Measurements from ENCODE around the gene ACTR3C. TPM values are rescaled to one million over a fixed set of nuclear protein-coding genes. Genes with fewer than 3 reads are reported as not detected.

ACTR3C gene
- total RNA-seq, 4 donors from 2014 or later, result 0.27 to 2.7 (median 1.1) TPM; not detected in 1

GRCh38 chr7:150338166-150338829, 15.0 kb upstream of the ACTR3C start:
- no peak overlapping the region for H3K27ac ChIP-seq
- peaks cover 5 to 11% of the 10 kb centered on the region in 2 donors for H3K4me1 ChIP-seq
- intact Hi-C loops (cut with DNase I; ENCODE audit: low total_unique reads), result no loop called here
- TF ChIP-seq POLR2A (IDR thresholded peaks at IDR 0.05) (no peak), CTCF (IDR thresholded peaks at IDR 0.05 in 4 of 5, conservative IDR thresholded peaks at IDR 0.05 in 1 of 5) (no peak)
- in situ Hi-C loops (cut with MboI; ENCODE audit: low sequenced_read_pairs in 4 of 4), result no loop called here
- DNase-seq (no peak), ATAC-seq (no peak)
- no peaks in the 10 kb centered on the region for H3K36me3 ChIP-seq
- H3K4me3 ChIP-seq, result no peak overlapping the region
- no peaks in the 10 kb centered on the region for H3K9me3 ChIP-seq
- H3K27me3 ChIP-seq, result peaks cover 13 to 39% (median 38%) of the 10 kb centered on the region in 3 donors

GRCh38 chr7:150337659-150338081, 14.3 kb upstream of the ACTR3C start:
- no peak for TF ChIP-seq CTCF (IDR thresholded peaks at IDR 0.05 in 4 of 5, conservative IDR thresholded peaks at IDR 0.05 in 1 of 5)
- no peak for TF ChIP-seq POLR2A (IDR thresholded peaks at IDR 0.05)
- no peaks in the 10 kb centered on the region for H3K36me3 ChIP-seq
- ATAC-seq, result no peak
- no peaks in the 10 kb centered on the region for H3K9me3 ChIP-seq
- H3K27ac ChIP-seq, result no peak overlapping the region
- intact Hi-C loops (cut with DNase I; ENCODE audit: low total_unique reads), result no loop called here
- H3K27me3 ChIP-seq, result peaks cover 13 to 37% (median 31%) of the 10 kb centered on the region in 3 donors
- H3K4me1 ChIP-seq, result peaks cover 5 to 11% of the 10 kb centered on the region in 2 donors
- no peak overlapping the region for H3K4me3 ChIP-seq
- in situ Hi-C loops (cut with MboI; ENCODE audit: low sequenced_read_pairs in 4 of 4), result no loop called here
- no peak for DNase-seq

DNA sequence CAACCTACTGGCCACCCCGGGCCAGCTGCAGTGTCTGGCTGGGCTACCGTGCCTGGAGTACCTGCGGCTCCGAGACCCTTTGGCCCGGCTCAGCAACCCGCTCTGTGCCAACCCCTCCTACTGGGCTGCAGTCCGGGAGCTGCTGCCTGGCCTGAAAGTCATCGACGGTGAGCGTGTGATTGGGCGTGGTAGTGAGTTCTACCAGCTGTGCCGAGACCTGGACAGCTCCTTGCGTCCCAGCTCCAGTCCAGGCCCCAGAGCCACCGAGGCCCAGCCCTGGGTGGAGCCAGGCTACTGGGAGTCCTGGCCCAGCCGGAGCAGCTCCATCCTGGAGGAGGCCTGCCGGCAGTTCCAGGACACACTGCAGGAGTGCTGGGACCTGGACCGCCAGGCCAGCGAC, 13.8 kb upstream of the ACTR3C start:
- DNase-seq (no peak), ATAC-seq (no peak)
- TF ChIP-seq POLR2A (IDR thresholded peaks at IDR 0.05) (no peak), CTCF (IDR thresholded peaks at IDR 0.05 in 4 of 5, conservative IDR thresholded peaks at IDR 0.05 in 1 of 5) (no peak)
- Histone ChIP-seq H3K27me3 (peaks cover 13 to 32% (median 26%) of the 10 kb centered on the region in 3 donors), H3K4me1 (peaks cover 5 to 11% of the 10 kb centered on the region in 2 donors), H3K27ac (no peak overlapping the region), H3K9me3 (no peaks in the 10 kb centered on the region), H3K4me3 (no peak overlapping the region), H3K36me3 (no peaks in the 10 kb centered on the region)
- intact Hi-C loops (cut with DNase I; ENCODE audit: low total_unique reads) (no loop called here), in situ Hi-C loops (cut with MboI; ENCODE audit: low sequenced_read_pairs in 4 of 4) (no loop called here)

- intact Hi-C loops (cut with DNase I; ENCODE audit: low total_unique reads), result no loop called here
- no peak overlapping the region for H3K27ac ChIP-seq
- no peak overlapping the region for H3K4me3 ChIP-seq
- H3K4me1 ChIP-seq, result peaks cover 5 to 11% of the 10 kb centered on the region in 2 donors
- peaks cover 10 to 28% (median 22%) of the 10 kb centered on the region in 3 donors for H3K27me3 ChIP-seq
- in situ Hi-C loops (cut with MboI; ENCODE audit: low sequenced_read_pairs in 4 of 4), result no loop called here
- H3K9me3 ChIP-seq, result no peaks in the 10 kb centered on the region
- DNase-seq, result no peak
- no peaks in the 10 kb centered on the region for H3K36me3 ChIP-seq
- no peak for ATAC-seq
- TF ChIP-seq POLR2A (IDR thresholded peaks at IDR 0.05), result no peak
- no peak for TF ChIP-seq CTCF (IDR thresholded peaks at IDR 0.05 in 4 of 5, conservative IDR thresholded peaks at IDR 0.05 in 1 of 5)
These were observed 13.4 kb upstream of the ACTR3C start for GRCh38 chr7:150336746-150337145.

DNA sequence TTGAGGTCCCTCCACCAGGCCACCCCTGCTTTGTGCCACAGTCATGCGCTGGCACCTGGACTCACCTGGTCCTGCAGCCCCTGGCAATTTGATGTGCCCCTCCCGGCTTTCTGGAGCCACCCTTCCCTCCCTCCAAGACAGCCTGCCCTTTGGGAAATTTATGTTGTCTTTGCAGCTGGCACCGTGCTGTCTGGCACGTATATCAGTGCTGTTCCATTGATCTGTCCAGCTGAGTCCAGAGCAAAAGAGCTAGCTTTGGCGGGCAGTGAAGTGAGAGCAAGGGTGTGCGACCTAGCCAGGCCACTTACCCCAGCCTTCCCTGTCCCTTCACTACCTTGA, 12.4 kb upstream of the ACTR3C start:
- Histone ChIP-seq H3K36me3 (no peaks in the 10 kb centered on the region), H3K4me1 (peaks cover 5 to 6% of the 10 kb centered on the region in 2 donors), H3K27me3 (peaks cover 5 to 18% (median 12%) of the 10 kb centered on the region in 3 donors), H3K27ac (no peak overlapping the region), H3K4me3 (no peak overlapping the region), H3K9me3 (no peaks in the 10 kb centered on the region)
- no peak for DNase-seq
- intact Hi-C loops (cut with DNase I; ENCODE audit: low total_unique reads), result no loop called here
- TF ChIP-seq CTCF (IDR thresholded peaks at IDR 0.05 in 4 of 5, conservative IDR thresholded peaks at IDR 0.05 in 1 of 5), result no peak
- no peak for TF ChIP-seq POLR2A (IDR thresholded peaks at IDR 0.05)
- ATAC-seq, result no peak
- in situ Hi-C loops (cut with MboI; ENCODE audit: low sequenced_read_pairs in 4 of 4), result no loop called here
